Skin epidermis (tissue), 12 donors: ENCODE results near the gene CACNA1B.
"Not testable (repeated sequence)": the region's sequence is repeated elsewhere in the genome, so short reads cannot be mapped to it uniquely, and the experiment has no call there.

Experiments used
- H3K27ac ChIP-seq, 21 experiments: fragments of 200-600 bp; sonication (generic) in 11 of 21; one replicate each; pipeline ENCODE4 v1.5.0; 2020; ENCODE audit warnings: mild to moderate bottlenecking in 3 of 21, inconsistent platforms in 2 of 21, moderate library complexity in 2 of 21
- H3K4me3 ChIP-seq, 7 experiments: fragments of 200-600 bp; sonication (generic) in 2 of 7; one replicate each; pipeline ENCODE4 v1.5.0; 2020; ENCODE audit warnings: inconsistent platforms in 2 of 7, mild to moderate bottlenecking in 2 of 7, moderate library complexity in 1 of 7

The CACNA1B gene

GRCh38 chr9:137877506-137878122, at the start of gene CACNA1B:
CACNA1B (plus strand) TSS chr9:137877782; CDS start chr9:137877934, 152 bp downstream.
- peak within 1 kb of the TSS in 3 of 7 experiments; percentile 11 to 33 (median 13) for H3K4me3 ChIP-seq
- not testable (repeated sequence) for H3K27ac ChIP-seq

GRCh38 chr9:137827908-137828526, 49.6 kb upstream of the CACNA1B start:
- H3K4me3 ChIP-seq = no peak overlapping the region

GRCh38 chr9:137828527-137829259, 48.9 kb upstream of the CACNA1B start:
- no peak overlapping the region for H3K27ac ChIP-seq

More at GRCh38 chr9:137827908-137828526, 49.6 kb upstream of the CACNA1B start:
- no peak overlapping the region for H3K27ac ChIP-seq

GRCh38 chr9:137829260-137829996, 48.2 kb upstream of the CACNA1B start:
- no peak overlapping the region for H3K4me3 ChIP-seq
- no peak overlapping the region for H3K27ac ChIP-seq

More at GRCh38 chr9:137828527-137829259, 48.9 kb upstream of the CACNA1B start:
- H3K4me3 ChIP-seq = no peak overlapping the region

DNA sequence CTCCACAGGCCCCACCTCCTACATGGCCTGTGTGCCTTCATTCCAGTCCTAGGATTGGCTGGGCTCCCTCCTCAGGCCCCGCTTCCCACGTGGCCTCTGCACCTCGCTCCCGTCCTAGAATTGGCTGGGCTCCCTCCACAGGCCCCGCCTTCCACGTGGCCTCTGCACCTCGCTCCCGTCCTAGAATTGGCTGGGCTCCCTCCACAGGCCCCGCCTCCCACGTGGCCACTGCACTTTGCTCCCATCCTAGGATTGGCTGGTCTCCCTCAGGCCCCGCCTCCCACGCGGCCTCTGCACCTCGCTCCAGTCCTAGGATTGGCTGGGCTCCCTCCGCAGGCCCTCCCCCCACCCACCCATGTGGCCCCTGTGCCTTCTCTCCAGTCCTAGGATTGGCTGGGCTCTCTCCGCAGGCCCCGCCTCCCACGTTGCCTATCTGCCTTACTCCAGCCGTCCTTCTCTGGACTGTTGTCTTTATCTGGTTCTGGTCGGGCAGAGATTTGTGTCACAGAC, 45.3 kb upstream of the CACNA1B start:
- Histone ChIP-seq H3K4me3 (no peak overlapping the region), H3K27ac (no peak overlapping the region)

DNA sequence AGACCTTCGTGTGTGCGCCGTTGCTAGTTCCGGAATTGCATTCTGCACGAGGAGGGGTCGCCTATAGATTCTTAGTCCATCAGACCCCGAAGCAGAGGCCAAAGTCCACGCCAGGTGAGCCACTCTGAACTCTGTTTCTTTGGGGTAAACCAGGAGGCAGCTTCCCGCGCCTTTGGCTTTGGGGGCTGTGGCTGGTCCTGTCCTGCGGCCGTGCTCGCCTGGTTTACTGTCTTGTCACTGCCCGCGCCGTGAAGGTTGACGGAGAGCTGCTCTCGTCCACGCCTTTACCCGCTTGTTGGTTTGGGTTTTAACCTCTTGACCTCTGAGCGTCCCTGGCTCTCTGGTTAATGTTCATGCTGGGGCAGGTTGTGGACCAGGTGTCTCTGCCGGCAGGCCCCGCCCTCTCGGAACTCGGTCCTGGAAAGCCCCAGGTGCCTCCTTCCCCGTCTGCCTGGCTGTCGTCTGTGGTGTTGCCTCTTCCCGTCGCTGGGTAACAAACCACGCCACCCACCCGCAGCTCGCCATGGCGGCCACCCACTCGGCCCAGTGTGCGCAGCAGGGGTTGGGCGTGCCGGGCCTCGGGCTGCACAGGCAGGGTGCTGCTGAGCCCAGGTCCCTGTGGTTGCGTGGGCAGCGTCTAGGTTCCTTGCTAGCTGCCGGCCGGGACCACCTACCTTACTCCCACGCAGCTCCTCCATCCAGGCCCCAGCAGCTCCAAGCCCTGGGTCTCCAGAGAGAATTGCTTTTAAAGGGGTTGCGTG, 44.6 kb upstream of the CACNA1B start:
- Histone ChIP-seq H3K27ac (no peak overlapping the region), H3K4me3 (no peak overlapping the region)

DNA sequence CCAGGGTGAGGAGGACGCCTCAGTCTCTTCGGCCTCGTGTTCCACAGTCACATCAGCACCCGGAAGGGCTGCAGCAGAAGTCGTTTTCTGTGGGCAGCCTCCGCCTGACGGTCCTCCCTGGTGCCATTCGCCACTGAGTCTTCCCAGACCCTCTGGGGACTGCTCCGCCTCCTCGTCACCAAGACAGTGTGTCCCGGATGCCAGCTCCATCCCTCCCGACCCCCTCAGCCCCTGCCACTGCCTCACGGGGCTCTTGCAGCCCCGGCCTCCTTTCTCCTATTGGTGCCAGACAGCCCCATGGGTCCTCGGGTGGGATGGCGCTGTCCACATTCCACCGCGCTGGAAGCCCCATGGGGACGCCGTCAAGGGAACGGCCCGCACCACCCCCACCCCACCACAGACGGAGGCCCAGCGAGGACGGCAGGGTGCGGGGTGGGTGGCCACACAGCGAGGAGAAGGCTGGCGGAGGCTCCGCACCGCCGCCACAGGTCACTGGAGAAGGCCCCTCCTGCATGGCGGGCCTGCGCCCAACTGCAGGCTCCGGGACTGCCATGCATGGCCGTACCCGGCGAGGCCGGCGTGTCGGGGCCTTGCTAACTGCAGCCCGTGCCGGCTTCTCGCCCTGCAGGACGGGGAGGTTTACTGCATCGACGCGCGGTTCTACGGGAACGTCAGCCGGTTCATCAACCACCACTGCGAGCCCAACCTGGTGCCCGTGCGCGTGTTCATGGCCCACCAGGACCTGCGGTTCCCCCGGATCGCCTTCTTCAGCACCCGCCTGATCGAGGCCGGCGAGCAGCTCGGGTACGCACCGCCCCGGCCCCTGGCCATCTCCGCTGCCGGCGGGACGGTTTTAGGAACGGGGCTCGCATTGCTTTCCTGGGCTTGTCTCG, 43.6 kb upstream of the CACNA1B start:
- Histone ChIP-seq H3K4me3 (no peak overlapping the region), H3K27ac (no peak overlapping the region)

DNA sequence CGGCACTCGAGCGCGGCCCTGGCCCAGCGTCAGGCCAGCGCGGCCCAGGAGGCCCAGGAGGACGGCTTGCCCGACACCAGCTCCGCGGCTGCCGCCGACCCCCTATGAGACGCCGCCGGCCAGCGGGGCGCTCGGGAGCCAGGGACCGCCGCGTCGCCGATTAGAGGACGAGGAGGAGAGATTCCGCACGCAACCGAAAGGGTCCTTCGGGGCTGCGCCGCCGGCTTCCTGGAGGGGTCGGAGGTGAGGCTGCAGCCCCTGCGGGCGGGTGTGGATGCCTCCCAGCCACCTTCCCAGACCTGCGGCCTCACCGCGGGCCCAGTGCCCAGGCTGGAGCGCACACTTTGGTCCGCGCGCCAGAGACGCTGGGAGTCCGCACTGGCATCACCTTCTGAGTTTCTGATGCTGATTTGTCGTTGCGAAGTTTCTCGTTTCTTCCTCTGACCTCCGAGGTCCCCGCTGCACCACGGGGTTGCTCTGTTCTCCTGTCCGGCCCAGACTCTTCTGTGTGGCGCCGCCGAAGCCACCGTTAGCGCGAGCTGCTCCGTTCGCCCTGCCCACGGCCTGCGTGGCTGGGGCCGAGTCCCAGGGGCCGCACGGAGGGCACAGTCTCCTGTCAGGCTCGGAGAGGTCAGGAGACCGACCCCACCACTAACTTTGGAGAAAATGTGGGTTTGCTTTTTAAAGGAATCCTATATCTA, 42.6 kb upstream of the CACNA1B start:
- Histone ChIP-seq H3K4me3 (no peak overlapping the region), H3K27ac (no peak overlapping the region)

GRCh38 chr9:137836151-137836830, 41.3 kb upstream of the CACNA1B start:
- Histone ChIP-seq H3K27ac (no peak overlapping the region), H3K4me3 (no peak overlapping the region)

- Histone ChIP-seq H3K4me3 (no peak overlapping the region), H3K27ac (no peak overlapping the region)
Measured at GRCh38 chr9:137836831-137837241, 40.7 kb upstream of the CACNA1B start.

- Histone ChIP-seq H3K4me3 (no peak overlapping the region), H3K27ac (no peak overlapping the region)
Measured at GRCh38 chr9:137837345-137838278, 40.0 kb upstream of the CACNA1B start.

DNA sequence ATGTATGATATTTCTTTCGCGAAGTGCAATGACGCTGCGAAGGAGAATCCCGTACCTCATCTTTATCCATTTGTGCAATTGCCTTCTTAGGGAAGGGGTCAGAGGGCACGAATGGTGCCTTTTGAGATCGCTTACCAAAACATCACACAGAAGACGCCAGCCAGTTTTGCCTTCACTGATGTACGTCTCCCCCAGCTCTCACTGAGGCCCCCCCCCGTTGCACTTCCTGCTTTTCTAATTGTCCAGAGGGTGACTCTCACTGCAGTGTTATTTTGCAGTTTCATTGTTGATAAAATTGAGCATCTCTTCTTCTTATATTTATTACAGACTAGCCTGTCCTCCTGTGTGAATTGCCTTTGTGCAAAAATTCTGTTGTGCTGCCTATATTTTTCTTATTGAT, 39.0 kb upstream of the CACNA1B start:
- Histone ChIP-seq H3K4me3 (no peak overlapping the region), H3K27ac (no peak overlapping the region)

DNA sequence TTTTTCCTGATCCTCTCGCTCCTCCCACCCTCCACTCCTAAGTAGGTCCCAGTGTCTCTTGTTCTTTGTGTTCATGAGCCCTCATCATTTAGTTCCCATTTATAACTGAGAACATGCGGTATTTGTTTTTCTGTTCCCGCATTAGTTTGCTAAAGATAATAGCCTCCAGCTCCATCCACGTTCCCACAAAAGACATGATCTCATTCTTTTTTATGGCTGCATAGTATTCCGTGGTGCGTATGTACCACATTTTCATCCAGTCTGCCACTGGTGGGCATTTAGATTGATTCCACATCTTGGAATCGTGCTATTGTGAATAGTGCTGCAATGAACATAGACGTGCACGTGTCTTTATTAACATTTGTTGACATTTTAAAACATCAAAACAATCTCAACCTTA, 34.2 kb upstream of the CACNA1B start:
- Histone ChIP-seq H3K27ac (no peak overlapping the region), H3K4me3 (no peak overlapping the region)

GRCh38 chr9:137851516-137852267, 25.9 kb upstream of the CACNA1B start:
- no peak overlapping the region for H3K4me3 ChIP-seq

GRCh38 chr9:137853392-137853995, 24.1 kb upstream of the CACNA1B start:
- no peak overlapping the region for H3K4me3 ChIP-seq
- H3K27ac ChIP-seq = no peak overlapping the region

More at GRCh38 chr9:137851516-137852267, 25.9 kb upstream of the CACNA1B start:
- no peak overlapping the region for H3K27ac ChIP-seq
